Peyer's patch (tissue), 4 donors: Measurements from ENCODE around the gene RBM20.

Experiments used
- POLR2A ChIP-seq, 2 donors: fragments of 450-650 bp; IDR thresholded peaks; one replicate each; pipeline ENCODE4 v1.5.1; 2017; ENCODE audit warnings: antibody characterized with exemption in 2 of 2, mild to moderate bottlenecking in 2 of 2, moderate library complexity in 2 of 2
- TF ChIP-seq, protein P1 (sequence below), 6 experiments: fragments of 450-650 bp in 4 of 6; fragments of 200-600 bp in 2 of 6; sonication (generic) in 1 of 6; IDR thresholded peaks; one replicate each; pipeline ENCODE4 v1.5.1; 2017 to 2019; ENCODE audit warnings: antibody characterized with exemption in 6 of 6, mild to moderate bottlenecking in 3 of 6, moderate library complexity in 1 of 6

DNA sequence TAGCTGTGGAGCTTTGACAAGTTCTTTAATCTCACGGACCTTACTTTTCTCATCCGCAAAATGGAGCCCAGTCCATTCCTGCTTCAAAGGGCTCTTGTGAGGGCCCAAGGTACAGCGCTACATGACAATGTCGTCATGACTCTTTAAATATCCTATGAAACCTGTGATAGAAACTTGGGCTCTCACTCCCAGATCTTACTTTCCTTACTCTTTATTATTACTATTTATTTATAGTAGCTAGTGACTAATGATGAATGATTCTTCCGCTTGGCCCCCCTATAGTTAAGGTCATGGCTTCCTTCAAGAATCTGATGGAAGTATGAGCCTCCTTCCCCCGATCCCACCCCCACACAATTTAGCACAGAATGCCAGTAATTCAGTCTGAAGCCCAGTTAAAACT is 41.9 kb downstream of the RBM20 start:
- TF ChIP-seq, protein P1, sequence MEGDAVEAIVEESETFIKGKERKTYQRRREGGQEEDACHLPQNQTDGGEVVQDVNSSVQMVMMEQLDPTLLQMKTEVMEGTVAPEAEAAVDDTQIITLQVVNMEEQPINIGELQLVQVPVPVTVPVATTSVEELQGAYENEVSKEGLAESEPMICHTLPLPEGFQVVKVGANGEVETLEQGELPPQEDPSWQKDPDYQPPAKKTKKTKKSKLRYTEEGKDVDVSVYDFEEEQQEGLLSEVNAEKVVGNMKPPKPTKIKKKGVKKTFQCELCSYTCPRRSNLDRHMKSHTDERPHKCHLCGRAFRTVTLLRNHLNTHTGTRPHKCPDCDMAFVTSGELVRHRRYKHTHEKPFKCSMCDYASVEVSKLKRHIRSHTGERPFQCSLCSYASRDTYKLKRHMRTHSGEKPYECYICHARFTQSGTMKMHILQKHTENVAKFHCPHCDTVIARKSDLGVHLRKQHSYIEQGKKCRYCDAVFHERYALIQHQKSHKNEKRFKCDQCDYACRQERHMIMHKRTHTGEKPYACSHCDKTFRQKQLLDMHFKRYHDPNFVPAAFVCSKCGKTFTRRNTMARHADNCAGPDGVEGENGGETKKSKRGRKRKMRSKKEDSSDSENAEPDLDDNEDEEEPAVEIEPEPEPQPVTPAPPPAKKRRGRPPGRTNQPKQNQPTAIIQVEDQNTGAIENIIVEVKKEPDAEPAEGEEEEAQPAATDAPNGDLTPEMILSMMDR (IDR thresholded peaks at IDR 0.05) = no peak
- no peak for TF ChIP-seq POLR2A (IDR thresholded peaks at IDR 0.05)
